HepG2 (cell line): ENCODE measurements around the gene KDM5B. TPM values are rescaled to one million over a fixed set of nuclear protein-coding genes. Genes with fewer than 3 reads are reported as not detected.

Source experiments
- ARID2 ChIP-seq: sonication (generic); formaldehyde crosslinking; IDR thresholded peaks from 2 replicates; pipeline ENCODE4 v1.8.1; 2022; ENCODE audit warnings: mild to moderate bottlenecking, missing genetic modification reagents, borderline replicate concordance
- ERF ChIP-seq: IDR thresholded peaks from 2 replicates; pipeline ENCODE4 v1.6.1; 2018; ENCODE audit warnings: missing biosample characterization, missing genetic modification reagents
- GATAD2A ChIP-seq: IDR thresholded peaks from 2 replicates; pipeline ENCODE4 v1.6.1; 2016
- HMGXB4 ChIP-seq, 2 experiments: sonication (generic) in 1 of 2; formaldehyde crosslinking in 1 of 2; IDR thresholded peaks; 2 replicates each; pipeline versions ENCODE4 v1.4.0 to v1.6.1; 2018 to 2020; ENCODE audit warnings: missing genetic modification reagents in 2 of 2, borderline replicate concordance in 1 of 2, low read depth in 1 of 2, mild to moderate bottlenecking in 1 of 2, missing biosample characterization in 1 of 2
- HNRNPUL1 ChIP-seq: fragments of 200-400 bp; formaldehyde crosslinking; IDR thresholded peaks from 2 replicates; pipeline ENCODE4 v1.6.1; 2017; ENCODE audit warnings: low read depth, mild to moderate bottlenecking, low read length, moderate library complexity
- MED8 ChIP-seq: sonication (generic); formaldehyde crosslinking; IDR thresholded peaks from 2 replicates; pipeline ENCODE4 v1.8.1; 2023; ENCODE audit warnings: mild to moderate bottlenecking, missing genetic modification reagents; ENCODE audit not compliant: insufficient replicate concordance
- PRDM10 ChIP-seq: sonication (generic); formaldehyde crosslinking; IDR thresholded peaks from 2 replicates; pipeline ENCODE4 v1.4.0; 2020; ENCODE audit warnings: low read depth, missing genetic modification reagents
- SMAD3 ChIP-seq: sonication (generic); formaldehyde crosslinking; IDR thresholded peaks from 2 replicates; pipeline ENCODE4 v1.4.0; 2020; ENCODE audit warnings: missing genetic modification reagents
- TSC22D2 ChIP-seq: sonication (generic); formaldehyde crosslinking; IDR thresholded peaks from 2 replicates; pipeline ENCODE4 v1.5.1; 2020; ENCODE audit warnings: missing genetic modification reagents, mild to moderate bottlenecking, borderline replicate concordance
- ZBED4 ChIP-seq: sonication (generic); formaldehyde crosslinking; IDR thresholded peaks from 2 replicates; pipeline ENCODE4 v1.4.0; 2020; ENCODE audit warnings: missing genetic modification reagents, borderline replicate concordance
- ZNF207 ChIP-seq: fragments of 450-650 bp; IDR thresholded peaks from 2 replicates; pipeline ENCODE4 v1.6.1; 2016; ENCODE audit warnings: antibody characterized with exemption, borderline replicate concordance
- ZNF740 ChIP-seq: sonication (generic); formaldehyde crosslinking; IDR thresholded peaks from 2 replicates; pipeline ENCODE4 v1.4.0; 2020; ENCODE audit warnings: missing genetic modification reagents
- ZNF749 ChIP-seq: sonication (generic); formaldehyde crosslinking; IDR thresholded peaks from 2 replicates; pipeline ENCODE4 v1.8.0; 2022; ENCODE audit warnings: mild to moderate bottlenecking, missing genetic modification reagents, moderate library complexity, borderline replicate concordance
- ZXDC ChIP-seq: sonication (generic); formaldehyde crosslinking; IDR thresholded peaks from 2 replicates; pipeline ENCODE4 v1.5.0; 2020; ENCODE audit warnings: mild to moderate bottlenecking, missing genetic modification reagents
- polyA plus RNA-seq, 8 experiments: library from polyadenylated mRNA; depleted of rRNA in 3 of 8; stranded (reverse) in 7 of 8; unstranded in 1 of 8; fragments of >200 nt; fragmentation: Illumina TruSeq in 4 of 8; extraction: Trizol in 4 of 8; gene quantifications; 2 replicates each; pipeline versions ENCODE4 v1.2.1 to v1.2.3, GENCODE V29; 2011 to 2016; ENCODE audit warnings: low read depth in 4 of 8, missing spikeins in 1 of 8, mixed read lengths in 1 of 8; ENCODE audit not compliant: insufficient read depth in 1 of 8
- total RNA-seq, 5 experiments: library from RNA; depleted of rRNA; stranded (reverse); fragments of >200 nt; fragmentation: Illumina TruSeq; extraction: Trizol; gene quantifications; 2 replicates each; pipeline ENCODE4 v1.2.3, GENCODE V29; 2016; ENCODE audit warnings: low read depth in 1 of 5

KDM5B gene
- total and polyA plus RNA-seq, 2 of the 13 experiments (the other 11 are each of a cell fraction or from before 2014, with no cell fraction given), result 34.2 to 35.4 TPM

GRCh38 chr1:202811296-202812175 lies 3.3 kb upstream of the KDM5B start (continued):
- TF ChIP-seq ZXDC (no peak), PRDM10 (CRISPR knock-in tag) (0 out of 2 replicates have a peak, but pooled peaks have one; percentile 8), GATAD2A (0 out of 2 replicates have a peak, but pooled peaks have one; percentile 31), TSC22D2 (CRISPR knock-in tag) (no peak), ZNF207 (no peak), ZBED4 (CRISPR knock-in tag) (no peak), MED8 (CRISPR knock-in tag) (no peak), ERF (CRISPR knock-in tag) (0 out of 2 replicates have a peak, but pooled peaks have one; percentile 2), ARID2 (no peak), SMAD3 (no peak), ZNF740 (CRISPR knock-in tag) (no peak), HNRNPUL1 (no peak), ZNF749 (no peak), HMGXB4 (CRISPR knock-in tag; IDR thresholded peaks at IDR 0.05; ENCODE audit: borderline replicate concordance in 1 of 2, low read depth in 1 of 2) (peak in 1 of 2 experiments; percentile 11; a peak in 2 of 4 replicates)
